Thyroid gland (tissue), 4 donors: Measurements from ENCODE around the gene TMEM30A.

ENCODE experiments used
- POLR2A ChIP-seq, 2 donors: fragments of 450-650 bp; IDR thresholded peaks; one replicate each; pipeline ENCODE4 v1.6.1; 2017; ENCODE audit warnings: antibody characterized with exemption in 2 of 2, mild to moderate bottlenecking in 2 of 2, moderate library complexity in 1 of 2
- TF ChIP-seq, protein P1 (sequence below), 6 experiments: fragments of 200-600 bp in 3 of 6; fragments of 450-650 bp in 3 of 6; sonication (generic) in 3 of 6; IDR thresholded peaks; one replicate each; pipeline ENCODE4 v1.5.1; 2016 to 2019; ENCODE audit warnings: antibody characterized with exemption in 6 of 6, mild to moderate bottlenecking in 2 of 6, inconsistent platforms in 1 of 6, moderate library complexity in 1 of 6

DNA sequence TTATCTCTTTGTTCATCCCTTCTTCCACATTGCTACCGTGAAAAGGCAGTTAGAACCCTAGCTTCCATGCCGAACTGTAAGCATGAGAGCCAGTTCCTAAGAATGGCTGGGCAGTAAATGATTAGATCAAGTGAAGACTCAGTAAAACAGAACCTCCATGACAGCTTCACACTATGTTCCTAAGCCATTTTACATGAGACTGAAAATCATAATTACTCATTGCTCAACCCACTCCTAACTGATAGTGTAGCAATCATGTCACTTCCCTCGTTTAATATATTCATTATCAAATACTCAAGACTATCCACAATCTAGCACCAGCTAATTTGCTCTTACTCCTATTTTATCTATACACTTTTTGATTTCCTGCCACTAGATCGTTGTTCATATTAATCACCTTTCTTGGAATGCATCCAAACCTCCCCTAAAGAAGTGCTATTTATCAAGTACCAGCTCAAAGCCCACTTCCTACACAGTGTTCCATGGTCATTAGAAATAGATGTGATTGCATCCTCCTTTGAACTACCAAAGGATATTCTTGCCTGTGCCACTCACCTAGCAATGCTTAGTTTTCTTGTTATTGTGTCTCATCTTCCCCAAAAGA, 6.0 kb downstream of the TMEM30A start:
- TF ChIP-seq, protein P1, sequence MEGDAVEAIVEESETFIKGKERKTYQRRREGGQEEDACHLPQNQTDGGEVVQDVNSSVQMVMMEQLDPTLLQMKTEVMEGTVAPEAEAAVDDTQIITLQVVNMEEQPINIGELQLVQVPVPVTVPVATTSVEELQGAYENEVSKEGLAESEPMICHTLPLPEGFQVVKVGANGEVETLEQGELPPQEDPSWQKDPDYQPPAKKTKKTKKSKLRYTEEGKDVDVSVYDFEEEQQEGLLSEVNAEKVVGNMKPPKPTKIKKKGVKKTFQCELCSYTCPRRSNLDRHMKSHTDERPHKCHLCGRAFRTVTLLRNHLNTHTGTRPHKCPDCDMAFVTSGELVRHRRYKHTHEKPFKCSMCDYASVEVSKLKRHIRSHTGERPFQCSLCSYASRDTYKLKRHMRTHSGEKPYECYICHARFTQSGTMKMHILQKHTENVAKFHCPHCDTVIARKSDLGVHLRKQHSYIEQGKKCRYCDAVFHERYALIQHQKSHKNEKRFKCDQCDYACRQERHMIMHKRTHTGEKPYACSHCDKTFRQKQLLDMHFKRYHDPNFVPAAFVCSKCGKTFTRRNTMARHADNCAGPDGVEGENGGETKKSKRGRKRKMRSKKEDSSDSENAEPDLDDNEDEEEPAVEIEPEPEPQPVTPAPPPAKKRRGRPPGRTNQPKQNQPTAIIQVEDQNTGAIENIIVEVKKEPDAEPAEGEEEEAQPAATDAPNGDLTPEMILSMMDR (IDR thresholded peaks at IDR 0.05) = no peak
- no peak for TF ChIP-seq POLR2A (IDR thresholded peaks at IDR 0.05)
